T-cell (primary cell): ENCODE data around the gene IL7R. TPM values are rescaled to one million over a fixed set of nuclear protein-coding genes. Genes with fewer than 3 reads are reported as not detected.
A peak's percentile ranks its signal among the peaks of the same experiment; 100 is the strongest.

Experiments used
- ATAC-seq, 4 experiments: fragments of 200-7000 bp in 3 of 4; fragments of 150-1000 bp in 1 of 4; cut with Tn5 transposase; replicated peaks in 1 of 4; 1 replicate in 3 of 4; 2 replicates in 1 of 4; pipeline ENCODE4 v1.10.0; 2021; ENCODE audit warnings: moderate library complexity in 3 of 4, mild to moderate bottlenecking in 2 of 4, moderate number of reproducible peaks in 1 of 4
- CTCF ChIA-PET, 2 donors: fragments of 300-600 bp; sonication (Branson Sonifier 250); formaldehyde crosslinking; loops; one replicate each; lab custom pipeline; 2022; ENCODE audit warnings: antibody characterized with exemption in 2 of 2; lab: Charles Lee
- POLR2A ChIA-PET, 2 donors: fragments of 300-600 bp; sonication (Branson Sonifier 250); formaldehyde crosslinking; loops; one replicate each; lab custom pipeline; 2022; ENCODE audit warnings: antibody characterized with exemption in 2 of 2; lab: Charles Lee
- DNase-seq, 35 experiments: peaks; one replicate each; pipeline versions ENCODE4 v3.0.0 to v3.0.0-alpha.2; 2013 to 2023
- H3K27ac ChIP-seq: one replicate; pipeline ENCODE4 v1.5.1; 2013; ENCODE audit warnings: low read length
- H3K27me3 ChIP-seq, 2 experiments: replicated peaks in 1 of 2; 1 replicate in 1 of 2; 2 replicates in 1 of 2; pipeline versions ENCODE4 v1.6.1 to v1.7.0; 2013; ENCODE audit warnings: low read length in 1 of 2, mixed read lengths in 1 of 2; ENCODE audit not compliant: control insufficient read depth in 2 of 2, insufficient read depth in 2 of 2; ENCODE audit errors: extremely low read depth in 1 of 2
- H3K36me3 ChIP-seq, 2 donors: 1 replicate in 1 of 2; 2 replicates in 1 of 2; pipeline versions ENCODE4 v1.6.1 to v1.7.0; 2013; ENCODE audit warnings: low read length in 1 of 2; ENCODE audit not compliant: control insufficient read depth in 2 of 2, insufficient read depth in 1 of 2; ENCODE audit errors: extremely low read depth in 1 of 2
- H3K4me1 ChIP-seq, 2 experiments: 1 replicate in 1 of 2; 2 replicates in 1 of 2; pipeline versions ENCODE4 v1.6.1 to v1.7.0; 2013; ENCODE audit warnings: low read length in 2 of 2, mixed read lengths in 1 of 2; ENCODE audit not compliant: insufficient read depth in 2 of 2, control insufficient read depth in 1 of 2; ENCODE audit errors: extremely low read depth in 1 of 2
- H3K4me3 ChIP-seq, 2 donors: 1 replicate in 1 of 2; 2 replicates in 1 of 2; pipeline versions ENCODE4 v1.5.1 to v1.7.0; 2013; ENCODE audit warnings: mild to moderate bottlenecking in 2 of 2, low read length in 1 of 2, moderate library complexity in 1 of 2; ENCODE audit not compliant: control insufficient read depth in 1 of 2; ENCODE audit errors: extremely low read depth in 1 of 2
- H3K9me3 ChIP-seq: 2 replicates; pipeline ENCODE4 v1.7.0; 2013
- H3K27ac Mint-ChIP-seq, 2 donors: one replicate each; pipeline ENCODE4 v1.8.0; 2020 to 2021; ENCODE audit warnings: mild to moderate bottlenecking in 2 of 2, mixed read lengths in 2 of 2
- H3K27me3 Mint-ChIP-seq, 2 donors: one replicate each; pipeline ENCODE4 v1.8.0; 2021 to 2022; ENCODE audit warnings: mixed read lengths in 2 of 2
- H3K36me3 Mint-ChIP-seq: one replicate; pipeline ENCODE4 v1.8.0; 2021; ENCODE audit warnings: mixed read lengths
- H3K4me1 Mint-ChIP-seq, 3 donors: one replicate each; pipeline ENCODE4 v1.8.0; 2020 to 2022; ENCODE audit warnings: mixed read lengths in 3 of 3, mild to moderate bottlenecking in 1 of 3
- H3K4me3 Mint-ChIP-seq, 3 donors: one replicate each; pipeline ENCODE4 v1.8.0; 2020 to 2022; ENCODE audit warnings: mild to moderate bottlenecking in 3 of 3, mixed read lengths in 3 of 3, moderate library complexity in 3 of 3
- H3K9me3 Mint-ChIP-seq, 3 donors: one replicate each; pipeline ENCODE4 v1.8.0; 2020 to 2022; ENCODE audit warnings: mixed read lengths in 3 of 3
- WGBS: methylation state at CpG from one replicate; pipeline ENCODE4 v1.1.5; 2013; ENCODE audit warnings: missing lambda C conversion rate; ENCODE audit not compliant: insufficient coverage; 5-methylcytosine and 5-hydroxymethylcytosine counted together
- total RNA-seq, 35 experiments: library from RNA in 6 of 35; stranded (reverse) in 6 of 35; fragments of 120-200 nt in 1 of 35; gene quantifications; one replicate each; pipeline versions ENCODE4 v1.2.1 to v1.2.4 and lab custom pipeline; 2013 to 2026

The IL7R gene
- total RNA-seq, 5 donors from 2014 or later (not counting 1 experiment from before 2014, with no cell fraction given) = 691 to 1,106 (median 924) TPM

GRCh38 chr5:35876922-35877321 lies 20.2 kb downstream of the IL7R start:
- Histone ChIP-seq H3K36me3 (peaks cover 8 to 63% of the 10 kb centered on the region in 2 donors), H3K27ac (peak overlapping the region; percentile 2), H3K9me3 (no peaks in the 10 kb centered on the region), H3K27me3 (no peaks in the 10 kb centered on the region), H3K4me3 (no peak overlapping the region), H3K4me1 (peaks cover 14 to 33% of the 10 kb centered on the region in 2 experiments)
- POLR2A ChIA-PET = interaction anchor here in 1 of 2 donors (1.0 kb wide), 1 partner anchor 63 kb away, joined by 5 read pairs; no protein-coding TSS in a partner anchor
- peaks cover 83 to 86% (median 83%) of the 10 kb centered on the region in 3 donors for H3K4me1 Mint-ChIP-seq
- ATAC-seq (no peak), DNase-seq (no peak)
- peak overlapping the region; percentile 76 to 82 for H3K27ac Mint-ChIP-seq
- H3K27me3 Mint-ChIP-seq = no peaks in the 10 kb centered on the region
- CTCF ChIA-PET = no interaction called here
- peak overlapping the region in 1 of 3 donors; percentile 61 for H3K4me3 Mint-ChIP-seq
- peaks cover 70% of the 10 kb centered on the region for H3K36me3 Mint-ChIP-seq
- WGBS = no CpG with 5 or more reads among the region's 3 CpGs
- H3K9me3 Mint-ChIP-seq = peaks cover 0 to 13% (median 5%) of the 10 kb centered on the region in 3 donors

- H3K36me3 ChIP-seq = peaks cover 8 to 56% of the 10 kb centered on the region in 2 donors
- WGBS = 70% methylated on average over 2 of the region's 2 CpGs
- H3K4me1 ChIP-seq = peaks cover 14 to 33% of the 10 kb centered on the region in 2 experiments
- H3K27ac Mint-ChIP-seq = peak overlapping the region; percentile 76 to 82
- H3K27me3 ChIP-seq = no peaks in the 10 kb centered on the region
- H3K9me3 ChIP-seq = no peaks in the 10 kb centered on the region
- ChIA-PET POLR2A (no interaction called here), CTCF (no interaction called here)
- peaks cover 65% of the 10 kb centered on the region for H3K36me3 Mint-ChIP-seq
- peaks cover 81 to 87% (median 85%) of the 10 kb centered on the region in 3 donors for H3K4me1 Mint-ChIP-seq
- H3K9me3 Mint-ChIP-seq = peaks cover 0 to 13% (median 5%) of the 10 kb centered on the region in 3 donors
- H3K4me3 Mint-ChIP-seq = peak overlapping the region in 2 of 3 donors; percentile 25 to 61
- H3K4me3 ChIP-seq = no peak overlapping the region
- ATAC-seq = no peak
- H3K27ac ChIP-seq = peak overlapping the region; percentile 5
- no peak for DNase-seq
- no peaks in the 10 kb centered on the region for H3K27me3 Mint-ChIP-seq
These were observed 21.0 kb downstream of the IL7R start for GRCh38 chr5:35877655-35878054.

- Mint-ChIP-seq H3K4me3 (peak overlapping the region in 1 of 3 donors; percentile 61), H3K4me1 (peaks cover 81 to 88% (median 86%) of the 10 kb centered on the region in 3 donors), H3K27me3 (no peaks in the 10 kb centered on the region), H3K27ac (peak overlapping the region; percentile 76 to 82), H3K9me3 (peaks cover 0 to 13% (median 5%) of the 10 kb centered on the region in 3 donors), H3K36me3 (peaks cover 62% of the 10 kb centered on the region)
- H3K9me3 ChIP-seq = no peaks in the 10 kb centered on the region
- peaks cover 16 to 33% of the 10 kb centered on the region in 2 experiments for H3K4me1 ChIP-seq
- CTCF ChIA-PET = no interaction called here
- H3K4me3 ChIP-seq = no peak overlapping the region
- peak overlapping the region; percentile 5 for H3K27ac ChIP-seq
- no peaks in the 10 kb centered on the region for H3K27me3 ChIP-seq
- H3K36me3 ChIP-seq = peaks cover 8 to 54% of the 10 kb centered on the region in 2 donors
- POLR2A ChIA-PET = no interaction called here
- ATAC-seq (no peak), DNase-seq (no peak)
These were observed 21.4 kb downstream of the IL7R start for GRCh38 chr5:35878079-35878478.

- Histone ChIP-seq H3K4me1 (peaks cover 26 to 35% of the 10 kb centered on the region in 2 experiments), H3K36me3 (peaks cover 8 to 44% of the 10 kb centered on the region in 2 donors), H3K4me3 (peak overlapping the region in 1 of 2 donors; percentile 18), H3K27me3 (no peaks in the 10 kb centered on the region), H3K27ac (no peak overlapping the region), H3K9me3 (no peaks in the 10 kb centered on the region)
- peak overlapping the region; percentile 35 to 77 for H3K27ac Mint-ChIP-seq
- POLR2A ChIA-PET = interaction anchor here (0.6 to 0.9 kb wide), 4 partner anchors 9 to 186 kb away, joined by 3 to 5 read pairs (median 4); no protein-coding TSS in a partner anchor
- ATAC-seq (no peak), DNase-seq (no peak)
- H3K4me1 Mint-ChIP-seq = peaks cover 84 to 88% (median 86%) of the 10 kb centered on the region in 3 donors
- peaks cover 55% of the 10 kb centered on the region for H3K36me3 Mint-ChIP-seq
- CTCF ChIA-PET = interaction anchor here (0.5 to 4.4 kb wide), 2 partner anchors 40 to 46 kb away, joined by 4 to 20 read pairs; no protein-coding TSS in a partner anchor
- peaks cover 0 to 13% (median 5%) of the 10 kb centered on the region in 3 donors for H3K9me3 Mint-ChIP-seq
- no peaks in the 10 kb centered on the region for H3K27me3 Mint-ChIP-seq
- no peak overlapping the region for H3K4me3 Mint-ChIP-seq
- 67% methylated on average over 1 of the region's 2 CpGs for WGBS
These were observed 22.4 kb downstream of the IL7R start for GRCh38 chr5:35879096-35879495.

- H3K27ac ChIP-seq = peak overlapping the region; percentile 6
- peak overlapping the region; percentile 35 to 41 for H3K27ac Mint-ChIP-seq
- peaks cover 4 to 38% of the 10 kb centered on the region in 2 donors for H3K36me3 ChIP-seq
- H3K9me3 ChIP-seq = no peaks in the 10 kb centered on the region
- ChIA-PET POLR2A (interaction anchor here (0.6 to 1.0 kb wide), 4 partner anchors 10 to 317 kb away, joined by 3 to 5 read pairs (median 4); no protein-coding TSS in a partner anchor), CTCF (interaction anchor here in 1 of 2 donors (0.6 to 4.4 kb wide), 2 partner anchors 45 to 82 kb away, joined by 3 to 20 read pairs; no protein-coding TSS in a partner anchor)
- no peak overlapping the region for H3K4me3 Mint-ChIP-seq
- H3K4me1 ChIP-seq = peaks cover 31 to 39% of the 10 kb centered on the region in 2 experiments
- H3K36me3 Mint-ChIP-seq = peaks cover 49% of the 10 kb centered on the region
- H3K27me3 ChIP-seq = no peaks in the 10 kb centered on the region
- DNase-seq (no peak), ATAC-seq (peak in 1 of 4 experiments; percentile 28)
- H3K27me3 Mint-ChIP-seq = no peaks in the 10 kb centered on the region
- H3K4me1 Mint-ChIP-seq = peaks cover 83 to 87% (median 85%) of the 10 kb centered on the region in 3 donors
- H3K4me3 ChIP-seq = no peak overlapping the region
- H3K9me3 Mint-ChIP-seq = peaks cover 0 to 13% (median 5%) of the 10 kb centered on the region in 3 donors
These were observed 23.0 kb downstream of the IL7R start for GRCh38 chr5:35879649-35880048.

- ChIA-PET CTCF (interaction anchor here in 1 of 2 donors (0.6 to 4.4 kb wide), 3 partner anchors 45 to 83 kb away, joined by 3 to 20 read pairs (median 5); no protein-coding TSS in a partner anchor), POLR2A (interaction anchor here (0.5 to 1.0 kb wide), 8 partner anchors 15 to 318 kb away, joined by 3 read pairs; no protein-coding TSS in a partner anchor)
- Histone ChIP-seq H3K36me3 (peaks cover 4 to 33% of the 10 kb centered on the region in 2 donors), H3K27me3 (no peaks in the 10 kb centered on the region), H3K27ac (peak overlapping the region; percentile 6), H3K4me1 (peaks cover 31 to 42% of the 10 kb centered on the region in 2 experiments), H3K4me3 (no peak overlapping the region), H3K9me3 (no peaks in the 10 kb centered on the region)
- peak overlapping the region; percentile 1 to 55 for H3K27ac Mint-ChIP-seq
- H3K4me1 Mint-ChIP-seq = peaks cover 78 to 85% (median 82%) of the 10 kb centered on the region in 3 donors
- no peak overlapping the region for H3K4me3 Mint-ChIP-seq
- DNase-seq (no peak), ATAC-seq (no peak)
- H3K9me3 Mint-ChIP-seq = peaks cover 0 to 13% (median 5%) of the 10 kb centered on the region in 3 donors
- WGBS = no CpG with 5 or more reads among the region's 1 CpG
- no peaks in the 10 kb centered on the region for H3K27me3 Mint-ChIP-seq
- peaks cover 44% of the 10 kb centered on the region for H3K36me3 Mint-ChIP-seq
These were observed 23.5 kb downstream of the IL7R start for GRCh38 chr5:35880156-35880555.
